Hepatocyte (in vitro differentiated cells): ENCODE data around the gene EFL1. TPM values are rescaled to one million over a fixed set of nuclear protein-coding genes. Genes with fewer than 3 reads are reported as not detected.
A peak's percentile ranks its signal among the peaks of the same experiment; 100 is the strongest.

Experiments used
- DNase-seq: peaks from one replicate; pipeline ENCODE4 v3.0.0-alpha.2; 2016; ENCODE audit warnings: low spot score
- H2AFZ ChIP-seq: fragments of 200-600 bp; sonication (generic); 2 replicates; pipeline ENCODE4 v1.6.0; 2016; ENCODE audit warnings: antibody characterized with exemption, mild to moderate bottlenecking
- H3K27ac ChIP-seq: fragments of 200-600 bp; sonication (generic); 2 replicates; pipeline ENCODE4 v1.5.1; 2016; ENCODE audit warnings: mild to moderate bottlenecking
- H3K27me3 ChIP-seq: fragments of 200-600 bp; sonication (generic); 2 replicates; pipeline ENCODE4 v1.6.1; 2016
- H3K36me3 ChIP-seq: fragments of 200-600 bp; sonication (generic); replicated peaks from 2 replicates; pipeline ENCODE4 v1.5.1; 2016; ENCODE audit warnings: low read depth; ENCODE audit not compliant: insufficient read depth
- H3K4me1 ChIP-seq: fragments of 200-600 bp; sonication (generic); 2 replicates; pipeline ENCODE4 v1.5.1; 2016; ENCODE audit warnings: mild to moderate bottlenecking, moderate library complexity; ENCODE audit not compliant: insufficient read depth
- H3K4me2 ChIP-seq: fragments of 200-600 bp; sonication (generic); 2 replicates; pipeline ENCODE4 v1.6.0; 2016
- H3K4me3 ChIP-seq: fragments of 200-600 bp; sonication (generic); 2 replicates; pipeline ENCODE4 v1.5.1; 2016; ENCODE audit warnings: mild to moderate bottlenecking
- H3K79me2 ChIP-seq: fragments of 200-600 bp; sonication (generic); 2 replicates; pipeline ENCODE4 v1.6.0; 2017; ENCODE audit warnings: mild to moderate bottlenecking
- H3K9me2 ChIP-seq: fragments of 200-600 bp; sonication (generic); replicated peaks from 2 replicates; pipeline ENCODE4 v1.6.0; 2017; ENCODE audit warnings: mild to moderate bottlenecking; ENCODE audit not compliant: insufficient read depth
- H3K9me3 ChIP-seq: fragments of 200-600 bp; sonication (generic); 2 replicates; pipeline ENCODE4 v1.5.1; 2016; ENCODE audit warnings: low read depth, mild to moderate bottlenecking
- H4K20me1 ChIP-seq: fragments of 200-600 bp; sonication (generic); 2 replicates; pipeline ENCODE4 v1.6.0; 2016; ENCODE audit warnings: mild to moderate bottlenecking; ENCODE audit not compliant: insufficient read depth, poor library complexity, severe bottlenecking
- CTCF ChIP-seq: fragments of 200-600 bp; sonication (generic); IDR thresholded peaks from 2 replicates; pipeline ENCODE4 v1.5.1; 2016; ENCODE audit warnings: antibody characterized with exemption, mild to moderate bottlenecking; ENCODE audit not compliant: poor library complexity
- EZH2 ChIP-seq: fragments of 200-600 bp; sonication (generic); IDR thresholded peaks from 2 replicates; pipeline ENCODE4 v1.6.1; 2016; ENCODE audit warnings: antibody characterized with exemption, mild to moderate bottlenecking, borderline replicate concordance
- EZH2phosphoT487 ChIP-seq: fragments of 200-600 bp; sonication (generic); IDR thresholded peaks from one replicate; pipeline ENCODE4 v1.6.1; 2018; ENCODE audit warnings: antibody characterized with exemption, mild to moderate bottlenecking, low read depth, moderate library complexity; ENCODE audit not compliant: unreplicated experiment, severe bottlenecking
- WGBS: methylation state at CpG from one replicate; pipeline ENCODE4 v1.1.6; 2016; ENCODE audit warnings: low lambda C conversion rate; ENCODE audit errors: missing lambda C conversion rate; 5-methylcytosine and 5-hydroxymethylcytosine counted together
- polyA plus RNA-seq: library from polyadenylated mRNA; unstranded; fragments of >200 nt; fragmentation: Nextera tagmentation; extraction: Ambion mirVana; gene quantifications from 2 replicates; pipeline ENCODE4 v1.2.1, GENCODE V29; 2016
- total RNA-seq: library from RNA; depleted of rRNA; stranded (reverse); fragments of >200 nt; gene quantifications from 2 replicates; pipeline ENCODE4 v1.2.3, GENCODE V29; 2014

EFL1 gene
- total and polyA plus RNA-seq, 2 experiments from 2014 or later, result 11.6 to 19.0 TPM

- Histone ChIP-seq H2AFZ (no peak overlapping the region), H3K4me3 (no peak overlapping the region), H3K36me3 (no peaks in the 10 kb centered on the region), H3K9me2 (no peaks in the 10 kb centered on the region), H4K20me1 (no peaks in the 10 kb centered on the region), H3K4me2 (peak overlapping the region; percentile 18), H3K9me3 (no peaks in the 10 kb centered on the region), H3K4me1 (peaks cover 8% of the 10 kb centered on the region), H3K27me3 (no peaks in the 10 kb centered on the region), H3K79me2 (no peaks in the 10 kb centered on the region), H3K27ac (no peak overlapping the region)
- DNase-seq, result no peak
- WGBS, result 75% methylated on average over 4 of the region's 4 CpGs
- TF ChIP-seq CTCF (no peak), EZH2 (no peak), EZH2phosphoT487 (no peak)
These were observed 132.3 kb downstream of the EFL1 start for GRCh38 chr15:82130248-82130647.

GRCh38 chr15:82129761-82130160 is 132.8 kb downstream of the EFL1 start:
- Histone ChIP-seq H3K9me3 (no peaks in the 10 kb centered on the region), H3K36me3 (no peaks in the 10 kb centered on the region), H3K79me2 (no peaks in the 10 kb centered on the region), H3K9me2 (no peaks in the 10 kb centered on the region), H2AFZ (no peak overlapping the region), H3K27ac (no peak overlapping the region), H3K4me2 (peak overlapping the region; percentile 18), H3K27me3 (no peaks in the 10 kb centered on the region), H4K20me1 (no peaks in the 10 kb centered on the region), H3K4me3 (no peak overlapping the region), H3K4me1 (peaks cover 8% of the 10 kb centered on the region)
- peak; percentile 16 for DNase-seq
- TF ChIP-seq EZH2, result no peak
- no peak for TF ChIP-seq CTCF
- no peak for TF ChIP-seq EZH2phosphoT487
- WGBS, result 52% methylated on average over 5 of the region's 5 CpGs

- H3K4me2 ChIP-seq, result no peak overlapping the region
These were observed 133.3 kb downstream of the EFL1 start for GRCh38 chr15:82129149-82129692.

More at GRCh38 chr15:82129149-82129692, 133.3 kb downstream of the EFL1 start:
- 44% methylated on average over 1 of the region's 1 CpG for WGBS
- H3K79me2 ChIP-seq, result no peaks in the 10 kb centered on the region
- no peak for DNase-seq
- H4K20me1 ChIP-seq, result no peaks in the 10 kb centered on the region
- no peaks in the 10 kb centered on the region for H3K9me2 ChIP-seq
- no peaks in the 10 kb centered on the region for H3K36me3 ChIP-seq
- H3K27me3 ChIP-seq, result no peaks in the 10 kb centered on the region
- no peak for TF ChIP-seq EZH2
- TF ChIP-seq EZH2phosphoT487, result no peak
- no peak for TF ChIP-seq CTCF
- H3K9me3 ChIP-seq, result no peaks in the 10 kb centered on the region
- H3K4me3 ChIP-seq, result no peak overlapping the region
- H3K4me1 ChIP-seq, result peaks cover 8% of the 10 kb centered on the region
- H2AFZ ChIP-seq, result no peak overlapping the region
- H3K27ac ChIP-seq, result no peak overlapping the region
